Activated CD8-positive, alpha-beta T cell treated with anti-CD3 and anti-CD28 coated beads for 36 hours (primary cell): Measurements from ENCODE around the gene MGLL. TPM values are rescaled to one million over a fixed set of nuclear protein-coding genes. Genes with fewer than 3 reads are reported as not detected.

Experiments
- ATAC-seq: fragments of 200-7000 bp; cut with Tn5 transposase; one replicate; pipeline ENCODE4 v1.10.0; 2021; ENCODE audit warnings: mild to moderate bottlenecking, moderate library complexity
- CTCF ChIA-PET: fragments of 350-600 bp; sonication (Branson Sonifier 250); formaldehyde crosslinking; loops from one replicate; lab custom pipeline; 2021; ENCODE audit warnings: antibody characterized with exemption; lab: Charles Lee
- POLR2A ChIA-PET: fragments of 350-600 bp; sonication (Branson Sonifier 250); formaldehyde crosslinking; loops from one replicate; lab custom pipeline; 2021; ENCODE audit warnings: antibody characterized with exemption; lab: Charles Lee
- DNase-seq: peaks from one replicate; pipeline ENCODE4 v3.0.0-alpha.2; 2020
- H3K27ac Mint-ChIP-seq: one replicate; pipeline ENCODE4 v1.8.0; 2021; ENCODE audit warnings: mild to moderate bottlenecking, mixed read lengths
- H3K27me3 Mint-ChIP-seq: one replicate; pipeline ENCODE4 v1.8.0; 2021; ENCODE audit warnings: mixed read lengths
- H3K36me3 Mint-ChIP-seq: one replicate; pipeline ENCODE4 v1.8.0; 2021; ENCODE audit warnings: low read depth, mixed read lengths
- H3K4me1 Mint-ChIP-seq: one replicate; pipeline ENCODE4 v1.8.0; 2021; ENCODE audit warnings: low read depth, mixed read lengths
- H3K4me3 Mint-ChIP-seq: one replicate; pipeline ENCODE4 v1.8.0; 2021; ENCODE audit warnings: mild to moderate bottlenecking, moderate library complexity, mixed read lengths
- H3K9me3 Mint-ChIP-seq: one replicate; pipeline ENCODE4 v1.8.0; 2021; ENCODE audit warnings: mixed read lengths
- intact Hi-C: fragments of 100-400 bp; cut with micrococcal nuclease; formaldehyde crosslinking; loops from one replicate; pipeline ENCODE4 v1.10.0; 2022
- total RNA-seq, 2 experiments: library from RNA; stranded (reverse); gene quantifications; one replicate each; pipeline ENCODE4 v1.2.3, GENCODE V29; 2021
- TF ChIP-seq, protein P1 (sequence below): fragments of 200-600 bp; IDR thresholded peaks from one replicate; pipeline ENCODE4 v1.8.0; 2022; ENCODE audit warnings: antibody characterized with exemption, mild to moderate bottlenecking

Gene MGLL
- total RNA-seq, 2 experiments from 2014 or later, result 1.1 to 3.1 TPM

DNA sequence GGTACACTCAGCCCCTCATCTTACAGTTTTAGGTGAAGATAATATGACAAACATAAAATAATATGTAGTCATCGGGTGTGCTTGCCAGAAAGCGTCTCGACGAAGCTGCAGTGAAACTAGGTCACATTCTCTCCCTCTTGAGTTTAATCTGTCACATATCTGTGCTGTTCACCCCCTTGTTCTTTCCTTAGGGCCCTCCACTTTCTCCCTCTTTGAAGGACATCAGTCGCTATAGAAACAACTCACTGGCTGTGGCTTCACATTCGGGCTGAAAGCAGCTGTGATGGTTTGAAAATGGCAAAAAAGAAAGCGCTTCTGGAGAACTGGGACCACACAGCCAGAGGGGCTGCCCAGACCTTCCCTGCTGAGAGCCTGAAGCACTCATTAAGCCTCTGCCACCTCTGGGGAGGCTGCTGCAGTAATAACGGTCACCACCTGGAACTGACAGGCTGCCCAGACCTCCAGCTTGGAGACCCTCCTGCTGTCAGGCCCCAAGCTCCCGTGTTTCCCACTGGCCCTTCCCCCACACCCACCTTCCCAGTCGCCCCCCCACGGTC is 99.2 kb downstream of the MGLL start:
- no peaks in the 10 kb centered on the region for H3K36me3 Mint-ChIP-seq
- intact Hi-C loops, result no loop called here
- H3K27me3 Mint-ChIP-seq, result peaks cover 3% of the 10 kb centered on the region
- no peaks in the 10 kb centered on the region for H3K9me3 Mint-ChIP-seq
- no peak overlapping the region for H3K27ac Mint-ChIP-seq
- no peak overlapping the region for H3K4me3 Mint-ChIP-seq
- H3K4me1 Mint-ChIP-seq, result no peaks in the 10 kb centered on the region
- TF ChIP-seq, protein P1, sequence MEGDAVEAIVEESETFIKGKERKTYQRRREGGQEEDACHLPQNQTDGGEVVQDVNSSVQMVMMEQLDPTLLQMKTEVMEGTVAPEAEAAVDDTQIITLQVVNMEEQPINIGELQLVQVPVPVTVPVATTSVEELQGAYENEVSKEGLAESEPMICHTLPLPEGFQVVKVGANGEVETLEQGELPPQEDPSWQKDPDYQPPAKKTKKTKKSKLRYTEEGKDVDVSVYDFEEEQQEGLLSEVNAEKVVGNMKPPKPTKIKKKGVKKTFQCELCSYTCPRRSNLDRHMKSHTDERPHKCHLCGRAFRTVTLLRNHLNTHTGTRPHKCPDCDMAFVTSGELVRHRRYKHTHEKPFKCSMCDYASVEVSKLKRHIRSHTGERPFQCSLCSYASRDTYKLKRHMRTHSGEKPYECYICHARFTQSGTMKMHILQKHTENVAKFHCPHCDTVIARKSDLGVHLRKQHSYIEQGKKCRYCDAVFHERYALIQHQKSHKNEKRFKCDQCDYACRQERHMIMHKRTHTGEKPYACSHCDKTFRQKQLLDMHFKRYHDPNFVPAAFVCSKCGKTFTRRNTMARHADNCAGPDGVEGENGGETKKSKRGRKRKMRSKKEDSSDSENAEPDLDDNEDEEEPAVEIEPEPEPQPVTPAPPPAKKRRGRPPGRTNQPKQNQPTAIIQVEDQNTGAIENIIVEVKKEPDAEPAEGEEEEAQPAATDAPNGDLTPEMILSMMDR, result no peak
- DNase-seq, result no peak
- POLR2A ChIA-PET, result no interaction called here
- ATAC-seq, result no peak
- CTCF ChIA-PET, result no interaction called here

DNA sequence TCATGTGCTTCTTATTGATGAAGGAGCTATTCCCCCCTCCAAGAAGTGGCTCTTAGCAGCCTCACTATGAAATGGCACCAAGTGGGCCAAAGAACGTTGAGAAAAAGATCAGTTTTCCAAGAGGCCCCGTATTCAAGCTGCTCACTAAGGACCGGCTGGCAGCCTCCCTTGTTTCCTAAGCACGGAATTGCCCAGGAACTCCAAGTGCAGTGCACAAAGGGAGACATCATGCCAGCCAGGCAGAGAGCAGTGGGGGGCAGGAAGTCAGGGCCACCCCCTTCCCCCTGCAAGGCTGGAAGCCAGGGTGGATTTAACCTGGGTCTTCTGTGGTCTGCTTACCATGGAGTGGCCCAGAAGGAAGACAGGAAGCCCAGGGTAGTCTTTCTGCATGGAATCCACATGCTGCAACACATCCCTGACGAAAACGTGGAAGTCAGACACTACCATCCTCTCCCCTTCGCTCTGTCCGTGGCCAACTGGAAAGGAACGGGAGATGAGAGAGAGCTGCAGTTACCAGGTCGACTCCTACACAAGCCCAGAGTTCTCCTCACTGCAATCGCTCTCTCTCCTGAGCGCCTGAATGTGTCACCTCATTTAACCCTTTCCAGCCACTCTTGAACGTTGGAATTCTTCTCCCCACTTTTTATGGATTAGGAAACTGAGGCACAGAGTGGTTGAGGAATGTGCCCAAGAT is 100.1 kb downstream of the MGLL start:
- TF ChIP-seq, protein P1, result no peak
- H3K27ac Mint-ChIP-seq, result no peak overlapping the region
- no peak overlapping the region for H3K4me3 Mint-ChIP-seq
- ATAC-seq, result no peak
- H3K4me1 Mint-ChIP-seq, result no peaks in the 10 kb centered on the region
- peaks cover 3% of the 10 kb centered on the region for H3K27me3 Mint-ChIP-seq
- no peaks in the 10 kb centered on the region for H3K36me3 Mint-ChIP-seq
- ChIA-PET CTCF (no interaction called here), POLR2A (no interaction called here)
- no peaks in the 10 kb centered on the region for H3K9me3 Mint-ChIP-seq
- intact Hi-C loops, result no loop called here
- no peak for DNase-seq

GRCh38 chr3:127720985-127721935 is 101.1 kb downstream of the MGLL start:
- DNase-seq (no peak), ATAC-seq (no peak)
- H3K4me3 Mint-ChIP-seq, result no peak overlapping the region
- intact Hi-C loops, result no loop called here
- TF ChIP-seq, protein P1, result no peak
- H3K36me3 Mint-ChIP-seq, result no peaks in the 10 kb centered on the region
- ChIA-PET CTCF (no interaction called here), POLR2A (interaction anchor here (0.8 kb wide), 1 partner anchor 19 kb away, joined by 3 read pairs; no protein-coding TSS in a partner anchor)
- H3K27me3 Mint-ChIP-seq, result peaks cover 4% of the 10 kb centered on the region
- no peaks in the 10 kb centered on the region for H3K9me3 Mint-ChIP-seq
- no peak overlapping the region for H3K27ac Mint-ChIP-seq
- no peaks in the 10 kb centered on the region for H3K4me1 Mint-ChIP-seq

- no peaks in the 10 kb centered on the region for H3K4me1 Mint-ChIP-seq
- H3K36me3 Mint-ChIP-seq, result no peaks in the 10 kb centered on the region
- POLR2A ChIA-PET, result no interaction called here
- no peak overlapping the region for H3K27ac Mint-ChIP-seq
- ATAC-seq (no peak), DNase-seq (no peak)
- intact Hi-C loops, result no loop called here
- CTCF ChIA-PET, result no interaction called here
- peaks cover 6% of the 10 kb centered on the region for H3K27me3 Mint-ChIP-seq
- H3K9me3 Mint-ChIP-seq, result no peaks in the 10 kb centered on the region
- H3K4me3 Mint-ChIP-seq, result no peak overlapping the region
- TF ChIP-seq, protein P1, result no peak
Measured at GRCh38 chr3:127720161-127720823, 102.0 kb downstream of the MGLL start.
